ENCODE data around the gene NAP1L4. TPM values are rescaled to one million over a fixed set of nuclear protein-coding genes. Genes with fewer than 3 reads are reported as not detected.

The NAP1L4 gene
- total RNA-seq, 1 experiment from 2014 or later: 144 TPM

GRCh38 chr11:2930704-2931419 lies 61.3 kb downstream of the NAP1L4 start:
- Histone ChIP-seq H3K4me1 (ENCODE audit: control insufficient read depth in 1 of 2, insufficient read depth in 2 of 2, low read length in 2 of 2) (peaks cover 43 to 69% of the 10 kb centered on the region in 2 experiments), H3K79me2 (ENCODE audit: insufficient read depth, low read length) (peaks cover 30% of the 10 kb centered on the region), H3K4me2 (ENCODE audit: low read length) (peak overlapping the region; percentile 89), H3K27ac (ENCODE audit: low read depth, low read length) (peak overlapping the region; percentile 99), H3K27me3 (ENCODE audit: insufficient read depth, low read length) (no peaks in the 10 kb centered on the region), H4K20me1 (ENCODE audit: insufficient read depth) (peaks cover 14% of the 10 kb centered on the region; the same call in 1 of the 2 replicates), H3K9me3 (ENCODE audit: control insufficient read depth in 1 of 2, insufficient read depth in 1 of 2, low read depth in 1 of 2, low read length in 2 of 2) (no peaks in the 10 kb centered on the region), H3K9me2 (ENCODE audit: insufficient read depth) (no peaks in the 10 kb centered on the region), H3K4me3 (replicated peaks in 1 of 2; ENCODE audit: low read depth in 1 of 2, low read length in 2 of 2) (peak overlapping the region; percentile 61 to 93), H3K9ac (ENCODE audit: low read length) (peak overlapping the region; percentile 97), H2AFZ (ENCODE audit: low read depth, low read length, poor library complexity, severe bottlenecking) (no peak overlapping the region), H3K36me3 (ENCODE audit: control insufficient read depth in 1 of 2, insufficient read depth in 2 of 2, low read length in 2 of 2) (peaks cover 0 to 15% of the 10 kb centered on the region in 2 experiments; a peak in 2 of 4 replicates)
- TF ChIP-seq ZBTB33 (IDR thresholded peaks at IDR 0.05; ENCODE audit: extremely low read depth, insufficient replicate concordance, low read length) (peak; percentile 73), CTCF (IDR thresholded peaks at IDR 0.05 in 2 of 3, conservative IDR thresholded peaks at IDR 0.05 in 1 of 3; ENCODE audit: borderline replicate concordance in 1 of 3, insufficient read depth in 1 of 3, low read depth in 2 of 3, low read length in 2 of 3) (peak in 2 of 3 experiments; percentile 89 to 94; a peak in 4 of 6 replicates), YY1 (IDR thresholded peaks at IDR 0.05; ENCODE audit: extremely low read depth, insufficient replicate concordance, low read depth, low read length) (peak; percentile 63), SP1 (IDR thresholded peaks at IDR 0.05; ENCODE audit: low read depth) (no peak), MAX (IDR thresholded peaks at IDR 0.05) (no peak), POLR2AphosphoS5 (IDR thresholded peaks at IDR 0.05; ENCODE audit: low read depth, low read length) (peak; percentile 46; the same call in 1 of the 2 replicates)
- CTCF ChIA-PET: interaction anchor here (1.0 to 2.4 kb wide), 11 partner anchors 9 to 478 kb away, joined by 3 to 58 read pairs (median 8); no protein-coding TSS in a partner anchor
- intact Hi-C loops (cut with micrococcal nuclease): loop anchor here (1.0 to 2.0 kb wide), 4 partner anchors 38 to 399 kb away; no protein-coding TSS in a partner anchor
- DNase-seq (ENCODE audit: low read depth, low spot score) (peak; percentile 86), ATAC-seq (peak; percentile 64)
- POLR2A ChIA-PET: interaction anchor here (1.0 to 4.5 kb wide), 6 partner anchors 10 to 287 kb away, joined by 3 to 50 read pairs (median 18); a partner anchor contains a TSS
- RAD21 ChIA-PET (ENCODE audit: low non-redundant PET in 1 of 2, low total read pairs in 2 of 2, uncharacterized antibody in 2 of 2, unreplicated experiment in 2 of 2): interaction anchor here (0.6 to 2.7 kb wide), 6 partner anchors 27 to 398 kb away, joined by 3 to 11 read pairs (median 4); no protein-coding TSS in a partner anchor
- BruUV-seq (replicated peaks): no TSS peak

All from HCT116 (cell line).